IPS-NIHi11 (cell line): ENCODE results near the gene NRG3.
"Not testable (repeated sequence)": the region's sequence is repeated elsewhere in the genome, so short reads cannot be mapped to it uniquely, and the experiment has no call there.

ENCODE experiments used
- DNase-seq: peaks from one replicate; pipeline ENCODE4 v3.0.0; 2012; ENCODE audit warnings: mixed read lengths, low spot score

NRG3 gene

GRCh38 chr10:82986216-82986615 is 1111.2 kb downstream of the NRG3 start:
- DNase-seq, result no peak

DNA sequence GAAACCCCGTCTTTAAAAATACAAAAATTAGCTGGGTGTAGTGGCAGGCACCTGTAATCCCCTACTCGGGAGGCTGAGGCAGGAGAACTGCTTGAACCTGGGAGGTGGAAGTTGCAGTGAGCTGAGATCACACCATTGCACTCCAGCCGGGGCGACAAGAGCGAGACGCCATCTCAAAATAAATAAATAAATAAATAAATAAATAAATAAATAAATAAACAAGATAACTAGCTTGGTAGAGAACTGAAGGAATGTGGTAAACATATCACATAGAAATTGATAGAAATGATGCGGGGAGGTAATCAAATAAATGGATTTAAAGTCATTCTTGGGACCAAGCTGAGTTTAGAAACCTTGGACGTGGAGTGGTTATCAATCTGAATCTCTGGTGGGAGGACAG is 1131.5 kb downstream of the NRG3 start:
- DNase-seq, result not testable (repeated sequence)

DNA sequence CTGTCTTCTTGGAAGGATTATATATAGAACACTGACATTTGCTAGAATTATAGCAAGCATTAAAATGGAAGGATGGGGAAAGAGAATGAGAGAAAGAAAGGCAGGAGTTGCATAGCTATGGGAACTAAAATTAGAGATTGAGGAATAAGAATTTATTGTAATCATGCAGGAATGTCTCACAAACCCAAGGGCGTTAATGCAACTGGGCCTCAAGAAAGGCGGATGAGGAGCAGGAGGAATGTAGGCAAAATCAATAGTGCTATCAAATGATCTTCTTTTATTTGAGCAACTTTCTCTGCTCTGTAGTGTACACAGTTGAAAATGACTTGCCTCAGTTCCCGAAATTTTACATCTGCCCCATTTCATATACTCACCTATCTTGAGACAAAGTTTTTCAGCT is 1132.5 kb downstream of the NRG3 start:
- DNase-seq, result no peak

DNA sequence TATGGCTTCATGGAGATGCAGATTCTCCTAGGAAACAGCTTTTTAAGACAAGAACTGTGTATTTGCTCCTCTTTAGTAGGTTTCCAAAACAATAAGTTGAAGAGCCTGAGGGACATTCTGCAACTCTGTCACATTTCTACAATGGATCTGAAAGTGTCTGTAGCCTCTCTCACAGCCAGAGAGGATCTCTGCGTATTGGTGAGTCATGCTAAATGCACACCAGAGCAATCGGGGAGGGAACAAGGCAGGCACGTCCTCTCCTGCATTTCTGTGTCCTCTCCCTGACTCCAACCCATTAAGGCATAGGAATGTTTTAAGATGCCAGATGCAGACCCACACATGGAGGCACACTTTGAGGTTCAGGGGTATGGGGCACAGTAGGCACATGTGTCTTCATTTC is 1137.9 kb downstream of the NRG3 start:
- DNase-seq, result no peak

GRCh38 chr10:83017076-83017867 is 1142.3 kb downstream of the NRG3 start:
- no peak for DNase-seq

DNA sequence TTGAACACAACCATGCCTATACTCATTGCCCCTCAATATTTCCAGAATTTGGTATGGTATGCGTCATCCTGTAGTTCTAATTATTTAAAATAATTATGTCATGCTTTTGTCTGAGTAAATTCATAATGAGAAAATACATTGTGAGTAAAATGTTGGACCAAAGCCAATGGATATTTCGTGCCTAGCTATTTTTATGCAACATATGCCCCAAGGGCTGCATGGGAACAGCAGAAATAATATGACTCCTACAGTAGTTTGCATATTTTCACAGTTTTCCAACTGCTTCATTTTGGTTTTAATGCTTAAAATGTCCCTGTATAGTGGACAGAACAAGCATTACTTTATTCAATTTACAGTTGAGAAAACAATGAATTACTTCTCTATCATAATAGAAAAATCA is 1148.7 kb downstream of the NRG3 start:
- DNase-seq, result no peak
